AG09319 (cell line): ENCODE measurements around the gene DUSP19.

Experiments used
- DNase-seq: peaks from one replicate; pipeline ENCODE4 v3.0.0-alpha.2; 2010; ENCODE audit warnings: low read depth; ENCODE audit errors: extremely low read depth
- TF ChIP-seq, protein P1 (sequence below): IDR thresholded peaks from 2 replicates; pipeline ENCODE4 v1.5.1; 2011; ENCODE audit warnings: low read depth, mild to moderate bottlenecking, inconsistent platforms, low read length, moderate library complexity

DUSP19 gene

DNA sequence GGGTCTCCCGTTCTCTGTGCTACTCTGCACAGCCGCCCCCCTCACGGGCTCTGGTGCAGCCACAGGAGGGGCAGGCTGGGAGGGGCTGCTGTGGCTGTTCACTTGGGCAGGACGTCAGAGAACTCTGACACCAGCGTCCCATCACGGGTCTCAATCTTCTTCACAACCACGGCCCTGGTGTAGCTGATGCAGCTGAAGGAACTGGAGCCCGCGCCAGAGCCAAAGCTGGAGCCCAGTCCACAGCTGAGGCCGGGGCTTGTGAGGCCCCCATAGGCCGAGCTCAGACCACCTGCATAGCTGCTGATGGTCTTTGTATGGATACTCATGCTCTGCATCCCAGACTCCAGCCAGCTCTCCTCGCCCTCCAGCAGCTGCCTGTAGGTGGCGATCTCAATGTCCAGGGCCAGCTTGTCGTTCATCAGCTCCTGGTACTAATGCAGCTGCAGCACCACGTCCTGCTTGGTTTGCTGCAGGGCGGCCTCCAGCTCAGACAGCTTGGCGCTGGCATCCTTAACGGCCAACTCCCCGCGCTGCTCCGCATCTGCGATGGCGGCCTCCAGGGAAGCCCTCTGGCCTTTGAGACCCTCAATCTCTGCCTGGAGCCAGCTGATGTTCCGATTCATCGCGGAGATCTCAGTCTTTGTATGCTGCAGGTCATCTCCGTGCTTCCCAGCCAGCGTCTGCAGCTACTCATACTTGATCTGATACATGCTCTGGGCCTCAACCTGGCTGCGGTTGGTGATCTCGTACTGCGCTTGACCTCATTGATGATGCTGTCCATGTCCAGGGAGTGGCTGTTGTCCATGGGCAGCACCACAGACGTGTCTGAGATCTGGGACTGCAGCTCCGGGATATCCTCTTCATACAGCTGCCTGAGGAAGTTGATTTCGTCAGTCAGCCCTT is 7.4 kb upstream of the DUSP19 start:
- TF ChIP-seq, protein P1, sequence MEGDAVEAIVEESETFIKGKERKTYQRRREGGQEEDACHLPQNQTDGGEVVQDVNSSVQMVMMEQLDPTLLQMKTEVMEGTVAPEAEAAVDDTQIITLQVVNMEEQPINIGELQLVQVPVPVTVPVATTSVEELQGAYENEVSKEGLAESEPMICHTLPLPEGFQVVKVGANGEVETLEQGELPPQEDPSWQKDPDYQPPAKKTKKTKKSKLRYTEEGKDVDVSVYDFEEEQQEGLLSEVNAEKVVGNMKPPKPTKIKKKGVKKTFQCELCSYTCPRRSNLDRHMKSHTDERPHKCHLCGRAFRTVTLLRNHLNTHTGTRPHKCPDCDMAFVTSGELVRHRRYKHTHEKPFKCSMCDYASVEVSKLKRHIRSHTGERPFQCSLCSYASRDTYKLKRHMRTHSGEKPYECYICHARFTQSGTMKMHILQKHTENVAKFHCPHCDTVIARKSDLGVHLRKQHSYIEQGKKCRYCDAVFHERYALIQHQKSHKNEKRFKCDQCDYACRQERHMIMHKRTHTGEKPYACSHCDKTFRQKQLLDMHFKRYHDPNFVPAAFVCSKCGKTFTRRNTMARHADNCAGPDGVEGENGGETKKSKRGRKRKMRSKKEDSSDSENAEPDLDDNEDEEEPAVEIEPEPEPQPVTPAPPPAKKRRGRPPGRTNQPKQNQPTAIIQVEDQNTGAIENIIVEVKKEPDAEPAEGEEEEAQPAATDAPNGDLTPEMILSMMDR, result peak; percentile 57
- DNase-seq, result no peak

DNA sequence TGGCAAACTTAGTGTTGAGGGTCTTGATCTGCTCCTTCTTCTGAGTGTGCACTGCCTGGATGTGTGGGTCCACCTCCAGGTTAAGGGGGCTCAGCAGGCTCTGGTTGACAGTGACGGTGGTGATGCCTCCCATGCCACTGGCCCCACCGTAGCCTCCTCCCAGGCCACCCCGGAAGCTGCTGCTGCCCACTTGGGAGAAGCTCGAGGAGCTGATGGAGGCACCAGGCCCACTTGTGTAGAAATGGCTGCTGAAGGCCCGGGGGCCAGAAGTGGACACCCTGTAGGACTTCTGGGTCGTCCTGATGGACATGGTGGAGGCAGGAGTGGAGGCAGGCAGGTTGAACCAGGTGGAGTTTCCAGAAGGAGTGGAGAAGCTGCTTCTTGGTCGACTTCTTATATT is 6.4 kb upstream of the DUSP19 start:
- DNase-seq, result no peak
- TF ChIP-seq, protein P1, result no peak

DNA sequence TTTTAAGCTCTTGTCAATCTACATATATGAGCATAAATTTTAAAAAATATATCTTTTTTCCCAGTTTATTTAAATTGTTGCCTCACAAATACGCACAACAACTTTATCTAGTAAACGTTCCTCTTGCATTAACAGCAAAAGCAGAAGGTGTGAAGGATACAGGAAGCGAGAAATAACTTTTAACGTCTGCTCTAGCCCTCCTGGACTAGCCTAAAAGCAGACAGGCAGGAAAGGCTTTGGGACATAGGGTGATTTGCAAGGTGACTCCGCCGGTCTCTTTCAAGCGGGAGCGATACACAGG is 434 bp upstream of the DUSP19 start:
- TF ChIP-seq, protein P1, result no peak

DNA sequence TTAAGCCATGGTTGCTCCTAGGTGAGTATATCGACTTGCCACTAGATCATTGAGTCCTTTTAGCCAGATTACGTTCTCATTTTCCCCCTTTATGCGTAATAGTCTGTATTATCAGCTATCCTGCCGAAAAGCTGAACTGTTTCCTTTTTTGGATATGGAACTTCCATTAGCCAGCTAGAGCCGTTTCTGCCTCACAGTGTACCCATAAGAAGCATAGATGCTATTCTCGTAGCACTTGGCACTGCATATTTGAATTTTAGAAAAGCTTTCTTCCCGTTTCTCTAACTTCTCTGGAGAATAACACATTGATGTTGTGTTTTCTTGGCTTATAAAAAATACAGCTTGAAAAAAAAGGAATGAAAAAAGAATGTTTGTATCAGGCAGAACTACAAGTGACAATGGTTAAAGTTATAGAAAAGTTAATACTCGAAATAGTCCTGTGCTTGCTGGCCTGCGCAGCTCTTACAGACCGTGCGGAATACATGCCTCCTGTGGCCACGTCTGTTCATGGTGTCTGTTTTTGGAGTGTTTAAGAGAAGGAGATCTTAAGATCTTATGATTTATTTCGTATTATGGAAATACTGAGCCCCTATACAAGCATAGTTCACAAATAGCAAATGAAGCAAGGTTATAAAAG is 710 bp downstream of the DUSP19 start:
- DNase-seq, result no peak
- TF ChIP-seq, protein P1, result no peak

More for the DNA sequence above, 434 bp upstream of the DUSP19 start:
- no peak for DNase-seq

DNA sequence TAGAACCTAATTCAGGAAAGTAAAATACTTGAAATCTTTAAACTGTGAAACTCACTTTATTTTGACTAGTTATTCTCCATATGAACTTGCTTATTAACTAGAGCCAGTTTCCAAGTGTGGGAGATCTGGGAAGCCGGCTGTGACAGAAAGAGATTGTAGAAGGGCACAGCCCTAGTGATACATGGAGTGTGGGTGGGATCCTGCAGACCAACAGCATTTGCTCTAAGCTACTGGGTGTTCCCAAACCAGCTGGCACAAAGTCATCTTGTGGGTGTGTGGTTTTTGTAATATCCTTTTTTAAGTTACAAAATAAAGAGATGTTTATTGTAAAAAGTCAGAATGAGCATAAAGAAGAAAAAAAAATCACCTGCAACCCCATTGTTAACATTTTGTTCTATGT is 3.4 kb downstream of the DUSP19 start:
- no peak for DNase-seq
- TF ChIP-seq, protein P1, result no peak

DNA sequence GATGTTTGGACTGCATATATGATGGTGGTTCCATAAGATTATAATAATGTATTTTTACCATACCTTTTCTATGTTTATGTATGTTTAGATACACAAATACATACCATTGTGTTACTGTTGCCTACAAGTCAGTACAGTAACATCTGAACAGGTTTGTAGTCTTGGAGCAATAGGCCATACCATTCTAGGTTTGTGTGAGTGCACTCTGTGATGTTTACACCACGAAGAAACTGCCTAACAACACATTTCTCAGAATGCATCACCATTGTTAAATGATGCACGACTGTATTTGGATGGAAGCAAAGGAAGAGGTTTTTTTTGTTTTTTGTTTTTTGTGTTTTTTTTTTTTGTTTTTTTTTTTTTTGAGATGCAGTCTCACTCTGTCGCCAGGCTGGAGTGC is 9.5 kb downstream of the DUSP19 start:
- TF ChIP-seq, protein P1, result no peak

DNA sequence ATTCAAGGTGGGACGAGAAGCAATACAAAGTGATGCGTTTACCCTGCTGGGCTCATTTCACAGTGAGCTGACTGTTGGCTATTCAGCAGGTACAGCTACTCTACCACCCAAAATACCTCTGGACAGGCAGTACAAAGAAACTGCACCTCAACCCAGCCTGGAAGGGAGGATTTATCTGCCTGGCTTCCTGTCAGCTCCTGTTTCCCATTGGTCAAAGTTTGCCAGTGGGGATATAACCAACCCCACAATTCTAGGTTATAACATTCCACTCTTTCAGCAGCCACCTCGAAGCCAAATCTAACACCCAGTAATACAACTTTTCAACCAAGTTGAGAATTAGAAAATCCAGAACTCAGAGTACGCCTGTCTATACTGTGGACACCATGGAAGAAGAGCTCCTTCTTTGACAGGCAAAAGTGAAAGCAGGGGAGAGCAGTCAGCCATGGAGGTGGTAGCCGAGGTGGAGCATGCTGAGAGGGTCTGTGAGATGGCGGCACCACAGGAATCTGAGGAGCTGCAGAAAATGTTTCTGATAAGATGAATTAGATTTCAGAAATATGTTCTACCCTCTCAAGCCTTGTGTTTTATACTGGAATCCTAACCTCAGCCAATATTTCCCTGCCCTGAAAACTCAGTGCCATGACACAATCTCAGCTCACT is 10.8 kb downstream of the DUSP19 start:
- TF ChIP-seq, protein P1, result no peak
- no peak for DNase-seq

More for the DNA sequence above, 9.5 kb downstream of the DUSP19 start:
- DNase-seq, result no peak
